Peyer's patch (tissue), 4 donors: ENCODE measurements around the gene POR.

Source experiments
- CTCF ChIP-seq, 6 experiments: fragments of 450-650 bp in 4 of 6; fragments of 200-600 bp in 2 of 6; sonication (generic) in 1 of 6; IDR thresholded peaks; one replicate each; pipeline ENCODE4 v1.5.1; 2017 to 2019; ENCODE audit warnings: antibody characterized with exemption in 6 of 6, mild to moderate bottlenecking in 3 of 6, moderate library complexity in 1 of 6
- POLR2A ChIP-seq, 2 donors: fragments of 450-650 bp; IDR thresholded peaks; one replicate each; pipeline ENCODE4 v1.5.1; 2017; ENCODE audit warnings: antibody characterized with exemption in 2 of 2, mild to moderate bottlenecking in 2 of 2, moderate library complexity in 2 of 2

GRCh38 chr7:75920431-75921161 lies 5.6 kb downstream of the POR start:
- TF ChIP-seq POLR2A (IDR thresholded peaks at IDR 0.05) (peak in 1 of 2 donors; percentile 40), CTCF (IDR thresholded peaks at IDR 0.05) (peak in 1 of 6 experiments; percentile 7)
